IMR-90 (cell line): ENCODE results near the gene SLC25A22. TPM values are rescaled to one million over a fixed set of nuclear protein-coding genes. Genes with fewer than 3 reads are reported as not detected.

Experiments
- ATAC-seq: fragments of 200-7000 bp; cut with Tn5 transposase; 2 replicates; pipeline ENCODE4 v1.9.1; 2020; ENCODE audit warnings: low read depth, mild to moderate bottlenecking, moderate library complexity
- BruUV-seq: library from RNA; stranded (reverse); fragments of 400-500 nt; replicated peaks from 2 replicates; lab custom pipeline; 2021; lab: Mats Ljungman, UMichigan
- CTCF ChIA-PET: fragments of 300-600 bp; formaldehyde crosslinking; extraction: SDS; loops from one replicate; lab custom pipeline; 2021; ENCODE audit warnings: antibody characterized with exemption; lab: Yijun Ruan, JAX
- POLR2A ChIA-PET: fragments of 300-600 bp; sonication (Branson Sonifier 250); formaldehyde crosslinking; loops from one replicate; lab custom pipeline; 2022; ENCODE audit warnings: antibody characterized with exemption; ENCODE audit not compliant: unreplicated experiment; lab: Charles Lee
- DNase-seq: peaks from one replicate; pipeline ENCODE4 v3.0.0; 2013
- H2AFZ ChIP-seq: replicated peaks from 2 replicates; pipeline ENCODE3; 2013; ENCODE audit warnings: low read length, mild to moderate bottlenecking; ENCODE audit not compliant: poor library complexity
- H2AK5ac ChIP-seq: 2 replicates; pipeline ENCODE4 v1.6.1; 2013; ENCODE audit warnings: low read depth, low read length, inconsistent platforms
- H2AK9ac ChIP-seq: replicated peaks from 2 replicates; pipeline ENCODE3; 2013; ENCODE audit warnings: mild to moderate bottlenecking, low read depth, low read length, moderate library complexity; ENCODE audit not compliant: poor library complexity
- H2BK120ac ChIP-seq: 2 replicates; pipeline ENCODE4 v1.6.1; 2013; ENCODE audit warnings: low read depth, low read length, inconsistent platforms
- H2BK15ac ChIP-seq: 3 replicates; pipeline ENCODE4 v1.6.1; 2013; ENCODE audit warnings: low read depth, low read length, inconsistent platforms
- H2BK20ac ChIP-seq: 2 replicates; pipeline ENCODE4 v1.6.1; 2013; ENCODE audit warnings: low read depth, mild to moderate bottlenecking, inconsistent platforms, low read length, moderate library complexity
- H2BK5ac ChIP-seq: 2 replicates; pipeline ENCODE4 v1.6.1; 2013; ENCODE audit warnings: mild to moderate bottlenecking, low read depth, low read length, inconsistent platforms; ENCODE audit not compliant: poor library complexity, severe bottlenecking
- H3K14ac ChIP-seq: replicated peaks from 2 replicates; pipeline ENCODE4 v1.6.1; 2013; ENCODE audit warnings: low read depth, low read length, inconsistent platforms
- H3K18ac ChIP-seq: 2 replicates; pipeline ENCODE4 v1.6.1; 2013; ENCODE audit warnings: low read depth, low read length, control low read depth
- H3K23ac ChIP-seq: 2 replicates; pipeline ENCODE4 v1.6.1; 2013; ENCODE audit warnings: low read depth, low read length, inconsistent platforms
- H3K27ac ChIP-seq: 2 replicates; pipeline ENCODE4 v1.5.1; 2013; ENCODE audit warnings: mild to moderate bottlenecking, control low read depth, low read length; ENCODE audit not compliant: insufficient read depth
- H3K27me3 ChIP-seq: 2 replicates; pipeline ENCODE4 v1.6.1; 2013; ENCODE audit warnings: low read length; ENCODE audit not compliant: control insufficient read depth, insufficient read depth
- H3K36me3 ChIP-seq: 2 replicates; pipeline ENCODE4 v1.6.1; 2013; ENCODE audit warnings: low read length, mixed read lengths; ENCODE audit not compliant: control insufficient read depth, insufficient read depth
- H3K4ac ChIP-seq: 2 replicates; pipeline ENCODE4 v1.6.1; 2013; ENCODE audit warnings: low read depth, low read length, inconsistent platforms
- H3K4me1 ChIP-seq: 2 replicates; pipeline ENCODE4 v1.6.1; 2013; ENCODE audit warnings: low read length, mixed read lengths; ENCODE audit not compliant: control insufficient read depth, insufficient read depth
- H3K4me2 ChIP-seq: 2 replicates; pipeline ENCODE4 v1.6.1; 2013; ENCODE audit warnings: low read depth, mild to moderate bottlenecking, control low read depth, low read length, moderate library complexity
- H3K4me3 ChIP-seq: 2 replicates; pipeline ENCODE4 v1.5.1; 2013; ENCODE audit warnings: low read depth, mild to moderate bottlenecking, control low read depth, low read length, moderate library complexity; ENCODE audit not compliant: insufficient read depth
- H3K56ac ChIP-seq: 2 replicates; pipeline ENCODE4 v1.6.1; 2013; ENCODE audit warnings: low read length, inconsistent platforms; ENCODE audit not compliant: insufficient read depth; ENCODE audit errors: extremely low read depth
- H3K79me1 ChIP-seq, 2 experiments: 2 replicates each; pipeline ENCODE4 v1.6.1; 2013; ENCODE audit warnings: low read length in 2 of 2, inconsistent platforms in 1 of 2, low read depth in 1 of 2
- H3K9ac ChIP-seq: 2 replicates; pipeline ENCODE4 v1.6.1; 2013; ENCODE audit warnings: low read depth, low read length, control low read depth
- H3K9me1 ChIP-seq: 2 replicates; pipeline ENCODE4 v1.6.1; 2013; ENCODE audit warnings: low read length, inconsistent platforms; ENCODE audit not compliant: insufficient read depth
- H3K9me3 ChIP-seq: 2 replicates; pipeline ENCODE4 v1.6.1; 2013; ENCODE audit warnings: low read length; ENCODE audit not compliant: control insufficient read depth, insufficient read depth
- H4K20me1 ChIP-seq: 2 replicates; pipeline ENCODE4 v1.6.1; 2013; ENCODE audit warnings: low read length, inconsistent platforms; ENCODE audit not compliant: insufficient read depth
- H4K5ac ChIP-seq: 2 replicates; pipeline ENCODE4 v1.6.1; 2013; ENCODE audit warnings: mild to moderate bottlenecking, low read depth, low read length, control low read depth
- H4K8ac ChIP-seq, 2 experiments: 2 replicates each; pipeline ENCODE4 v1.6.1; 2013; ENCODE audit warnings: low read depth in 2 of 2, low read length in 2 of 2, control low read depth in 1 of 2, inconsistent platforms in 1 of 2
- H4K91ac ChIP-seq: 2 replicates; pipeline ENCODE4 v1.6.1; 2013; ENCODE audit warnings: low read depth, low read length, inconsistent platforms; ENCODE audit not compliant: insufficient read depth
- BHLHE40 ChIP-seq: fragments of 150-350 bp; IDR thresholded peaks from 2 replicates; pipeline ENCODE4 v1.6.1; 2016; ENCODE audit warnings: mild to moderate bottlenecking, low read depth, low read length
- CEBPB ChIP-seq: IDR thresholded peaks from 2 replicates; pipeline ENCODE4 v1.6.1; 2012; ENCODE audit warnings: low read depth, low read length, improper control_type of control experiment
- CHD1 ChIP-seq: IDR thresholded peaks from 2 replicates; pipeline ENCODE4 v1.6.1; 2012; ENCODE audit warnings: low read depth, low read length, improper control_type of control experiment
- CTCF ChIP-seq: conservative IDR thresholded peaks from 2 replicates; pipeline ENCODE4 v1.5.1; 2012; ENCODE audit warnings: mild to moderate bottlenecking, low read depth, low read length, improper control_type of control experiment
- FOS ChIP-seq: fragments of 150-350 bp; IDR thresholded peaks from 2 replicates; pipeline ENCODE4 v1.6.1; 2016; ENCODE audit warnings: low read depth, low read length
- MAFK ChIP-seq: IDR thresholded peaks from 2 replicates; pipeline ENCODE4 v1.6.1; 2012; ENCODE audit warnings: low read depth, low read length, improper control_type of control experiment
- MAZ ChIP-seq: IDR thresholded peaks from 2 replicates; pipeline ENCODE4 v1.6.1; 2012; ENCODE audit warnings: low read depth, mild to moderate bottlenecking, low read length, improper control_type of control experiment, moderate library complexity, borderline replicate concordance
- MXI1 ChIP-seq: IDR thresholded peaks from 2 replicates; pipeline ENCODE4 v1.6.1; 2012; ENCODE audit warnings: low read depth, mild to moderate bottlenecking, low read length, moderate library complexity, borderline replicate concordance
- RAD21 ChIP-seq: IDR thresholded peaks from 2 replicates; pipeline ENCODE4 v1.6.1; 2012; ENCODE audit warnings: low read length, improper control_type of control experiment
- RCOR1 ChIP-seq: IDR thresholded peaks from 2 replicates; pipeline ENCODE4 v1.6.1; 2012; ENCODE audit warnings: mild to moderate bottlenecking, low read length, improper control_type of control experiment; ENCODE audit not compliant: insufficient replicate concordance
- SMC3 ChIP-seq: fragments of 150-350 bp; IDR thresholded peaks from 2 replicates; pipeline ENCODE4 v1.6.1; 2016; ENCODE audit warnings: low read depth, mild to moderate bottlenecking, antibody characterized with exemption, low read length, moderate library complexity
- WGBS, 2 experiments: methylation state at CpG; one replicate each; pipeline versions ENCODE4 v1.1.5 to v1.1.7; 2013; ENCODE audit warnings: missing lambda C conversion rate in 2 of 2; ENCODE audit not compliant: insufficient read length in 1 of 2; ENCODE audit errors: extremely low coverage in 2 of 2; 5-methylcytosine and 5-hydroxymethylcytosine counted together
- dilution Hi-C: fragments of 300-500 bp; cut with HindIII; formaldehyde crosslinking; loops from one replicate; pipeline ENCODE4 v1.14.3; 2018; ENCODE audit warnings: low sequenced_read_pairs; ENCODE audit not compliant: unreplicated experiment
- in situ Hi-C: fragments of 300-500 bp; cut with MboI; formaldehyde crosslinking; loops from 3 replicates; pipeline ENCODE4 v1.14.3; 2019; ENCODE audit warnings: low sequenced_read_pairs, inconsistent platforms, mixed read lengths
- intact Hi-C: fragments of 100-400 bp; cut with micrococcal nuclease; formaldehyde crosslinking; loops from 2 replicates; pipeline ENCODE4 v1.10.0; 2022
- polyA plus RNA-seq, 3 experiments: library from polyadenylated mRNA; depleted of rRNA; stranded (reverse); fragments of >200 nt; gene quantifications; 2 replicates each; pipeline ENCODE4 v1.2.3, GENCODE V29; 2012; ENCODE audit warnings: low replicate concordance in 1 of 3
- total RNA-seq: library from RNA; depleted of rRNA; stranded (reverse); fragments of >200 nt; gene quantifications from 2 replicates; pipeline ENCODE4 v1.2.3, GENCODE V29; 2012
- TF ChIP-seq, protein P1 (sequence below): fragments of 150-350 bp; IDR thresholded peaks from 2 replicates; pipeline ENCODE4 v1.6.1; 2017; ENCODE audit warnings: mild to moderate bottlenecking, antibody characterized with exemption, low read length, low read depth

SLC25A22 gene
- total and polyA plus RNA-seq, 2 of the 4 experiments (the other 2 are of a cell fraction): 8.2 to 41.3 TPM

DNA sequence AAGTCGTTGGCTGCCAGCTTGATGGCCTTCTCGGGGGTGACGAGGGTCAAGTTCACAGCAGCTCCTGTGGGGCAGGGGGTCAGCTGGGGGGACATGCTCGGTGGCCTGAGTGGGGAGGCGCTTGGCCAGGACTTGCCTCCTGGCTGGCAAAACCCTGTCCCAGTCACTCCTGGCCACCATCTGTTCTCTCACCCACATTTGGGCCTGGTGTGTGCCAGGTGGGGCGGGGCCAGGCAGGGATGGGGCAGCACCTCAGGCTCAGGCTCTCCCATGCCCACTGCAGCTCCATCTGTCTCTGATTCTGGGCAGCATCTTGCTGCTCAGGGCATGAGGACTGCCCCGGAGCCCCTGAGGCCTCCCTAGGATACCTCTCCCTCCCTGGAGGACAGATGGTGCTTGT lies 4.5 kb downstream of the SLC25A22 start (continued):
- TF ChIP-seq CTCF (no peak), CEBPB (no peak)

DNA sequence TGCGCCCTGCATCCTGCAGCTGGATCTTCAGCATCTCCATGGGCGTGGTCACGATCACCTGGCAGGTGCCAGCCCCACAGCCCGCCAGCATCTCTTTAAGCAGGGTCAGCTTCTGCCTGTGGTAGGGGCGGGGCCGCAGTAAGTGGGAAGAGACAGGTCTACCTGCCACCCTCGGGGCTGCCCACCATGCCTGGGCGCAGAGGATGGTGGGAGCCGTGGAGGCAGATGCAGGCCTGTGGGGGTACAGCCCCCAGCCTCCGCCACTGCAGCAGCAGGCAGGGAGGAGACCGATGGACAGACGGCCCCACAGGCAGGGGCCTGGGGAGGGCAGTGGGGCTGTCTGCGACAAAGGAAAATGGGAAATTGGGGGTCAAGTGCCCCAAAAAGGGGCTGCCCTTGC lies 5.2 kb downstream of the SLC25A22 start:
- 97% methylated on average over 5 of the region's 13 CpGs; no CpG with 5 or more reads in 1 of the 2 experiments for WGBS, 2 experiments
- Histone ChIP-seq H3K4me1 (peaks cover 14% of the 10 kb centered on the region), H3K23ac (no peak overlapping the region), H3K9ac (no peak overlapping the region), H3K27me3 (no peaks in the 10 kb centered on the region), H3K9me1 (peaks cover 6% of the 10 kb centered on the region; the same call in 1 of the 2 replicates), H2BK20ac (no peak overlapping the region), H3K79me1 (peaks cover 0 to 27% of the 10 kb centered on the region in 2 experiments; a peak in 3 of 4 replicates), H3K36me3 (peaks cover 23% of the 10 kb centered on the region; the same call in 1 of the 2 replicates), H4K91ac (no peak overlapping the region), H4K8ac (no peak overlapping the region), H3K4me3 (no peak overlapping the region), H4K5ac (no peak overlapping the region), H2BK5ac (no peak overlapping the region), H2AK9ac (no peak overlapping the region), H3K56ac (no peak overlapping the region), H2AFZ (no peak overlapping the region), H3K27ac (no peak overlapping the region), H2BK120ac (no peak overlapping the region), H3K4me2 (no peak overlapping the region), H3K18ac (no peak overlapping the region), H3K14ac (no peak overlapping the region), H2BK15ac (no peak overlapping the region), H3K9me3 (no peaks in the 10 kb centered on the region), H3K4ac (no peak overlapping the region), H2AK5ac (no peak overlapping the region), H4K20me1 (peaks cover 17% of the 10 kb centered on the region)
- no TSS peak for BruUV-seq
- ChIA-PET POLR2A (interaction anchor here (0.6 kb wide), 1 partner anchor 89 kb away, joined by 3 read pairs; no protein-coding TSS in a partner anchor), CTCF (no interaction called here)
- dilution Hi-C loops (no loop called here), in situ Hi-C loops (no loop called here), intact Hi-C loops (no loop called here)
- no peak for DNase-seq
- ATAC-seq: no peak
- no peak for TF ChIP-seq SMC3
- no peak for TF ChIP-seq RCOR1
- TF ChIP-seq, protein P1, sequence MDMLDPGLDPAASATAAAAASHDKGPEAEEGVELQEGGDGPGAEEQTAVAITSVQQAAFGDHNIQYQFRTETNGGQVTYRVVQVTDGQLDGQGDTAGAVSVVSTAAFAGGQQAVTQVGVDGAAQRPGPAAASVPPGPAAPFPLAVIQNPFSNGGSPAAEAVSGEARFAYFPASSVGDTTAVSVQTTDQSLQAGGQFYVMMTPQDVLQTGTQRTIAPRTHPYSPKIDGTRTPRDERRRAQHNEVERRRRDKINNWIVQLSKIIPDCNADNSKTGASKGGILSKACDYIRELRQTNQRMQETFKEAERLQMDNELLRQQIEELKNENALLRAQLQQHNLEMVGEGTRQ: no peak
- TF ChIP-seq CEBPB: no peak
- no peak for TF ChIP-seq FOS
- no peak for TF ChIP-seq CTCF
- TF ChIP-seq MXI1: no peak
- TF ChIP-seq BHLHE40: no peak
- TF ChIP-seq MAFK: no peak
- TF ChIP-seq CHD1: no peak
- TF ChIP-seq MAZ: no peak
- TF ChIP-seq RAD21: no peak
